ENCODE measurements around the gene NRF1. TPM values are rescaled to one million over a fixed set of nuclear protein-coding genes. Genes with fewer than 3 reads are reported as not detected.

NRF1 gene
- total and polyA plus RNA-seq, 4 experiments from 2014 or later = 22.8 to 40.0 (median 30.8) TPM

GRCh38 chr7:129769866-129770808 lies 158.6 kb downstream of the NRF1 start:
- no peaks in the 10 kb centered on the region for H3K27me3 Mint-ChIP-seq
- Histone ChIP-seq H3K4me1 (ENCODE audit: insufficient read depth, low read length) (no peaks in the 10 kb centered on the region), H3K36me3 (ENCODE audit: insufficient read depth, low read length) (no peaks in the 10 kb centered on the region), H3K27me3 (ENCODE audit: insufficient read depth, low read length) (no peaks in the 10 kb centered on the region), H3K4me3 (ENCODE audit: low read length in 2 of 2) (no peak overlapping the region), H3K9me3 (ENCODE audit: control insufficient read depth in 1 of 2, low read length in 2 of 2) (no peaks in the 10 kb centered on the region), H3K27ac (ENCODE audit: low read depth, low read length) (no peak overlapping the region)
- intact Hi-C loops (cut with micrococcal nuclease) = no loop called here
- no peak overlapping the region for H3K27ac Mint-ChIP-seq
- peaks cover 0 to 1% (median 0%) of the 10 kb centered on the region in 8 donors for H3K9me3 Mint-ChIP-seq
- ChIA-PET CTCF (ENCODE audit: partially characterized antibody) (no interaction called here), POLR2A (ENCODE audit: partially characterized antibody) (no interaction called here)
- no peaks in the 10 kb centered on the region for H3K36me3 Mint-ChIP-seq
- H3K4me3 Mint-ChIP-seq = no peak overlapping the region
- H3K4me1 Mint-ChIP-seq = no peaks in the 10 kb centered on the region
- no peak for DNase-seq

- H3K9me3 ChIP-seq (ENCODE audit: control insufficient read depth in 1 of 2, low read length in 2 of 2) = no peaks in the 10 kb centered on the region
- ChIA-PET POLR2A (ENCODE audit: partially characterized antibody) (no interaction called here), CTCF (ENCODE audit: partially characterized antibody) (no interaction called here)
- no peak overlapping the region for H3K27ac Mint-ChIP-seq
- no peaks in the 10 kb centered on the region for H3K4me1 ChIP-seq (ENCODE audit: insufficient read depth, low read length)
- no peaks in the 10 kb centered on the region for H3K36me3 ChIP-seq (ENCODE audit: insufficient read depth, low read length)
- no peaks in the 10 kb centered on the region for H3K27me3 ChIP-seq (ENCODE audit: insufficient read depth, low read length)
- H3K9me3 Mint-ChIP-seq = peaks cover 0 to 1% (median 0%) of the 10 kb centered on the region in 8 donors
- no peak overlapping the region for H3K27ac ChIP-seq (ENCODE audit: low read depth, low read length)
- H3K36me3 Mint-ChIP-seq = no peaks in the 10 kb centered on the region
- no peak for DNase-seq
- H3K27me3 Mint-ChIP-seq = peaks cover 1 to 2% of the 10 kb centered on the region in 2 donors
- H3K4me3 ChIP-seq (ENCODE audit: low read length in 2 of 2) = no peak overlapping the region
- no peak overlapping the region for H3K4me3 Mint-ChIP-seq
- intact Hi-C loops (cut with micrococcal nuclease) = no loop called here
- H3K4me1 Mint-ChIP-seq = no peaks in the 10 kb centered on the region
These were observed 159.8 kb downstream of the NRF1 start for GRCh38 chr7:129771201-129771927.

- CTCF ChIA-PET (ENCODE audit: partially characterized antibody) = no interaction called here
- Mint-ChIP-seq H3K27ac (no peak overlapping the region), H3K36me3 (no peaks in the 10 kb centered on the region)
These were observed 160.5 kb downstream of the NRF1 start for GRCh38 chr7:129771928-129772479.

GRCh38 chr7:129772646-129773280 lies 161.2 kb downstream of the NRF1 start:
- no peaks in the 10 kb centered on the region for H3K27me3 ChIP-seq (ENCODE audit: insufficient read depth, low read length)
- Mint-ChIP-seq H3K4me3 (no peak overlapping the region), H3K27ac (no peak overlapping the region), H3K9me3 (peaks cover 0 to 1% (median 0%) of the 10 kb centered on the region in 8 donors), H3K27me3 (peaks cover 2 to 9% of the 10 kb centered on the region in 2 donors), H3K36me3 (no peaks in the 10 kb centered on the region), H3K4me1 (peaks cover 0 to 4% (median 0%) of the 10 kb centered on the region in 4 donors)
- H3K4me3 ChIP-seq (ENCODE audit: low read length in 2 of 2) = no peak overlapping the region
- H3K9me3 ChIP-seq (ENCODE audit: control insufficient read depth in 1 of 2, low read length in 2 of 2) = no peaks in the 10 kb centered on the region
- H3K4me1 ChIP-seq (ENCODE audit: insufficient read depth, low read length) = no peaks in the 10 kb centered on the region
- ChIA-PET CTCF (ENCODE audit: partially characterized antibody) (no interaction called here), POLR2A (ENCODE audit: partially characterized antibody) (no interaction called here)
- H3K27ac ChIP-seq (ENCODE audit: low read depth, low read length) = no peak overlapping the region
- H3K36me3 ChIP-seq (ENCODE audit: insufficient read depth, low read length) = no peaks in the 10 kb centered on the region
- intact Hi-C loops (cut with micrococcal nuclease) = no loop called here
- DNase-seq = no peak

More at GRCh38 chr7:129771928-129772479, 160.5 kb downstream of the NRF1 start:
- Histone ChIP-seq H3K4me3 (ENCODE audit: low read length in 2 of 2) (no peak overlapping the region), H3K36me3 (ENCODE audit: insufficient read depth, low read length) (no peaks in the 10 kb centered on the region), H3K27me3 (ENCODE audit: insufficient read depth, low read length) (no peaks in the 10 kb centered on the region), H3K27ac (ENCODE audit: low read depth, low read length) (no peak overlapping the region), H3K4me1 (ENCODE audit: insufficient read depth, low read length) (no peaks in the 10 kb centered on the region), H3K9me3 (ENCODE audit: control insufficient read depth in 1 of 2, low read length in 2 of 2) (no peaks in the 10 kb centered on the region)
- Mint-ChIP-seq H3K4me3 (no peak overlapping the region), H3K9me3 (peaks cover 0 to 1% (median 0%) of the 10 kb centered on the region in 8 donors), H3K4me1 (no peaks in the 10 kb centered on the region), H3K27me3 (peaks cover 1 to 3% of the 10 kb centered on the region in 2 donors)
- POLR2A ChIA-PET (ENCODE audit: partially characterized antibody) = no interaction called here
- intact Hi-C loops (cut with micrococcal nuclease) = no loop called here
- DNase-seq = no peak

- intact Hi-C loops (cut with micrococcal nuclease) = no loop called here
- no peak overlapping the region for H3K27ac ChIP-seq (ENCODE audit: low read depth, low read length)
- DNase-seq = no peak
- no peaks in the 10 kb centered on the region for H3K36me3 Mint-ChIP-seq
- peaks cover 0 to 4% (median 0%) of the 10 kb centered on the region in 4 donors for H3K4me1 Mint-ChIP-seq
- no peak overlapping the region for H3K4me3 Mint-ChIP-seq
- peaks cover under 1% of the 10 kb centered on the region for H3K4me1 ChIP-seq (ENCODE audit: insufficient read depth, low read length)
- CTCF ChIA-PET (ENCODE audit: partially characterized antibody) = no interaction called here
- no peaks in the 10 kb centered on the region for H3K36me3 ChIP-seq (ENCODE audit: insufficient read depth, low read length)
- H3K9me3 ChIP-seq (ENCODE audit: control insufficient read depth in 1 of 2, low read length in 2 of 2) = no peaks in the 10 kb centered on the region
- peaks cover 7 to 14% of the 10 kb centered on the region in 2 donors for H3K27me3 Mint-ChIP-seq
- H3K27me3 ChIP-seq (ENCODE audit: insufficient read depth, low read length) = peaks cover 3% of the 10 kb centered on the region
- no peaks in the 10 kb centered on the region for H3K9me3 Mint-ChIP-seq
- H3K27ac Mint-ChIP-seq = no peak overlapping the region
- POLR2A ChIA-PET (ENCODE audit: partially characterized antibody) = no interaction called here
- no peak overlapping the region for H3K4me3 ChIP-seq (ENCODE audit: low read length in 2 of 2)
These were observed 161.8 kb downstream of the NRF1 start for GRCh38 chr7:129773328-129773731.

GRCh38 chr7:129773871-129774270 lies 162.4 kb downstream of the NRF1 start:
- Mint-ChIP-seq H3K27ac (no peak overlapping the region), H3K4me1 (peaks cover 0 to 4% (median 0%) of the 10 kb centered on the region in 4 donors), H3K36me3 (no peaks in the 10 kb centered on the region), H3K4me3 (no peak overlapping the region), H3K9me3 (no peaks in the 10 kb centered on the region), H3K27me3 (peaks cover 9 to 16% of the 10 kb centered on the region in 2 donors)
- Histone ChIP-seq H3K9me3 (ENCODE audit: control insufficient read depth in 1 of 2, low read length in 2 of 2) (no peaks in the 10 kb centered on the region), H3K27me3 (ENCODE audit: insufficient read depth, low read length) (peaks cover 5% of the 10 kb centered on the region), H3K36me3 (ENCODE audit: insufficient read depth, low read length) (no peaks in the 10 kb centered on the region), H3K4me3 (ENCODE audit: low read length in 2 of 2) (no peak overlapping the region), H3K4me1 (ENCODE audit: insufficient read depth, low read length) (peaks cover 6% of the 10 kb centered on the region), H3K27ac (ENCODE audit: low read depth, low read length) (no peak overlapping the region)
- ChIA-PET POLR2A (ENCODE audit: partially characterized antibody) (no interaction called here), CTCF (ENCODE audit: partially characterized antibody) (no interaction called here)
- intact Hi-C loops (cut with micrococcal nuclease) = no loop called here
- no peak for DNase-seq

- H3K36me3 Mint-ChIP-seq = no peaks in the 10 kb centered on the region
- no peaks in the 10 kb centered on the region for H3K9me3 Mint-ChIP-seq
- Histone ChIP-seq H3K9me3 (ENCODE audit: control insufficient read depth in 1 of 2, low read length in 2 of 2) (no peaks in the 10 kb centered on the region), H3K4me1 (ENCODE audit: insufficient read depth, low read length) (peaks cover 11% of the 10 kb centered on the region), H3K27me3 (ENCODE audit: insufficient read depth, low read length) (peaks cover 5% of the 10 kb centered on the region), H3K36me3 (ENCODE audit: insufficient read depth, low read length) (no peaks in the 10 kb centered on the region), H3K27ac (ENCODE audit: low read depth, low read length) (no peak overlapping the region), H3K4me3 (ENCODE audit: low read length in 2 of 2) (no peak overlapping the region)
- DNase-seq = no peak
- H3K27ac Mint-ChIP-seq = no peak overlapping the region
- peaks cover 9 to 16% of the 10 kb centered on the region in 2 donors for H3K27me3 Mint-ChIP-seq
- peaks cover 0 to 4% (median 0%) of the 10 kb centered on the region in 4 donors for H3K4me1 Mint-ChIP-seq
- no peak overlapping the region for H3K4me3 Mint-ChIP-seq
- CTCF ChIA-PET (ENCODE audit: partially characterized antibody) = no interaction called here
- intact Hi-C loops (cut with micrococcal nuclease) = no loop called here
- POLR2A ChIA-PET (ENCODE audit: partially characterized antibody) = no interaction called here
These were observed 162.8 kb downstream of the NRF1 start for GRCh38 chr7:129774359-129774758.
